HEK293 (cell line): ENCODE results near the gene SELENOK.

Experiments used
- CTCF ChIP-seq: fragments of 450-650 bp; formaldehyde crosslinking; IDR thresholded peaks from 2 replicates; pipeline ENCODE4 v1.5.1; 2016; ENCODE audit warnings: missing biosample characterization, missing genetic modification characterization
- OSR2 ChIP-seq: fragments of 450-650 bp; formaldehyde crosslinking; IDR thresholded peaks from 2 replicates; pipeline ENCODE4 v1.5.1; 2016; ENCODE audit warnings: missing biosample characterization, missing genetic modification characterization
- SALL2 ChIP-seq: fragments of 450-650 bp; formaldehyde crosslinking; IDR thresholded peaks from 2 replicates; pipeline ENCODE4 v1.5.0; 2017; ENCODE audit warnings: missing biosample characterization, mild to moderate bottlenecking, missing genetic modification characterization, borderline replicate concordance
- YY1 ChIP-seq: fragments of 450-650 bp; formaldehyde crosslinking; IDR thresholded peaks from 2 replicates; pipeline ENCODE4 v1.5.1; 2018; ENCODE audit warnings: missing biosample characterization, missing genetic modification characterization
- ZBTB20 ChIP-seq: fragments of 450-650 bp; formaldehyde crosslinking; IDR thresholded peaks from 2 replicates; pipeline ENCODE4 v1.5.1; 2016; ENCODE audit warnings: missing biosample characterization, missing genetic modification characterization
- ZBTB6 ChIP-seq: fragments of 450-650 bp; formaldehyde crosslinking; IDR thresholded peaks from 2 replicates; pipeline ENCODE4 v1.5.1; 2017; ENCODE audit warnings: missing biosample characterization, missing genetic modification characterization
- ZNF10 ChIP-seq: fragments of 450-650 bp; formaldehyde crosslinking; IDR thresholded peaks from 2 replicates; pipeline ENCODE4 v1.5.1; 2017; ENCODE audit warnings: missing biosample characterization, missing genetic modification characterization
- ZNF362 ChIP-seq: fragments of 450-650 bp; formaldehyde crosslinking; IDR thresholded peaks from 2 replicates; pipeline ENCODE4 v1.5.1; 2016; ENCODE audit warnings: missing biosample characterization, missing genetic modification characterization
- ZNF488 ChIP-seq: fragments of 450-650 bp; formaldehyde crosslinking; IDR thresholded peaks from 2 replicates; pipeline ENCODE4 v1.5.1; 2016; ENCODE audit warnings: missing biosample characterization, missing genetic modification characterization
- ZNF530 ChIP-seq: fragments of 450-650 bp; formaldehyde crosslinking; IDR thresholded peaks from 2 replicates; pipeline ENCODE4 v1.5.1; 2016; ENCODE audit warnings: low read depth, missing biosample characterization, missing genetic modification characterization
- ZNF792 ChIP-seq: fragments of 450-650 bp; formaldehyde crosslinking; IDR thresholded peaks from 2 replicates; pipeline ENCODE4 v1.5.1; 2016; ENCODE audit warnings: missing biosample characterization, missing genetic modification characterization

GRCh38 chr3:53935283-53935901 lies 43.7 kb upstream of the SELENOK start:
- TF ChIP-seq YY1 (tag by site-specific recombination) (no peak), ZBTB20 (tag by site-specific recombination) (no peak), OSR2 (tag by site-specific recombination) (no peak), CTCF (tag by site-specific recombination) (no peak), ZNF362 (tag by site-specific recombination) (no peak), ZNF792 (tag by site-specific recombination) (no peak), SALL2 (tag by site-specific recombination) (no peak), ZNF10 (tag by site-specific recombination) (no peak), ZNF530 (tag by site-specific recombination) (no peak), ZBTB6 (tag by site-specific recombination) (no peak), ZNF488 (no peak)
